Motor neuron (in vitro differentiated cells): ENCODE results near the gene SERPINH1. TPM values are rescaled to one million over a fixed set of nuclear protein-coding genes. Genes with fewer than 3 reads are reported as not detected.

ENCODE experiments used
- ATAC-seq, 8 experiments: fragments of 200-7000 bp; cut with Tn5 transposase; replicated peaks in 6 of 8; 2 replicates each; pipeline ENCODE4 v1.8.0; 2021; ENCODE audit warnings: mild to moderate bottlenecking in 8 of 8, moderate library complexity in 8 of 8
- H3K27ac ChIP-seq, 2 donors: fragments of 250-450 bp; sonication (Bioruptor Pico); 2 replicates each; pipeline ENCODE4 v1.9.0; 2021; ENCODE audit warnings: antibody characterized with exemption in 2 of 2, mild to moderate bottlenecking in 2 of 2, moderate library complexity in 1 of 2
- H3K4me1 ChIP-seq, 2 donors: fragments of 250-450 bp; sonication (Bioruptor Pico); replicated peaks in 1 of 2; 2 replicates each; pipeline ENCODE4 v1.6.1; 2021; ENCODE audit warnings: antibody characterized with exemption in 2 of 2, mild to moderate bottlenecking in 2 of 2, moderate library complexity in 1 of 2
- H3K4me3 ChIP-seq, 5 donors: fragments of 250-450 bp; sonication (Bioruptor Pico); 2 replicates each; pipeline ENCODE4 v1.9.0; 2021; ENCODE audit warnings: antibody characterized with exemption in 5 of 5, mild to moderate bottlenecking in 5 of 5, moderate library complexity in 4 of 5
- WGBS, 10 experiments: fragments of 450-650 bp; shearing (Covaris generic); methylation state at CpG; one replicate each; pipeline ENCODE4 v1.0.0; 2022; 5-methylcytosine and 5-hydroxymethylcytosine counted together
- in situ Hi-C, 9 experiments: fragments of 400-800 bp; cut with MboI; loops; one replicate each; pipeline ENCODE4 v1.15.0; 2021; ENCODE audit warnings: low sequenced_read_pairs in 9 of 9, low pct_unique_long_range_greater_than_20kb in 2 of 9; ENCODE audit not compliant: unreplicated experiment in 9 of 9
- total RNA-seq, 8 experiments: library from RNA; unstranded; fragments of 300-600 nt; gene quantifications; 2 replicates each; pipeline versions ENCODE4 v1.2.3 to v1.2.4, GENCODE V29; 2022

SERPINH1 gene
- total RNA-seq, 8 experiments from 2014 or later = 43.0 to 458 (median 107) TPM

GRCh38 chr11:75562836-75563484 is 907 bp downstream of the SERPINH1 start:
- Histone ChIP-seq H3K4me1 (peaks cover 40 to 46% of the 10 kb centered on the region in 2 donors), H3K4me3 (peak overlapping the region; percentile 30 to 82 (median 53)), H3K27ac (peak overlapping the region; percentile 84 to 93)
- in situ Hi-C loops = no loop called here
- WGBS, 10 experiments = 0 to 6% (median 0%) methylated on average over 2 to 9 of the region's 16 CpGs; no CpG with 5 or more reads in 3 of the 10 experiments
- peak; percentile 7 to 54 (median 38) for ATAC-seq

DNA sequence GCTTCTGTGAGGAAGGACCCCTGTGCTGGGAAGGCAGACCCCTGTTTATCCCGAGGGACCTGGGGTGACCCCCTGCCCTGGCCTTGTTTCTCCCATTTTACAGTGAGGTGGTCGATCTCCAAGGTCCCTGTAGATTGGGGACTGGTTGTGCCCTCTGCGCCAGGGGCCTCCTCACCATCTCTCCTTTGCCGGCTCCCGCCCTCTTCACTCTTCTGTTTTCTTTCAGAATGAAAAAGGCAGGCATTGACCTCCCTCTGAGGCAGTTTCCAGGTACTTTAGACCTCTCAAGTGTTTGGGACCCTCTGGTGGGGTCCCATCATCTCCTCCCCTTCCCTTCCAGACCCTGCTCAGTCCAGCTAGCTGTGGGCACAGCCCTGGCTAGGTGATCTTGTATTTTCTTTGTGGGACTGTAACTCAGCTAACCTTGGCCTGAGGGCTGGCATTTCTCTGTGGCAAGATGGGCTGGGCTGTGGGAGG is 1.5 kb downstream of the SERPINH1 start:
- in situ Hi-C loops = no loop called here
- ATAC-seq = peak in 3 of 8 experiments; percentile 0 to 1 (median 1)
- 0 to 35% (median 22%) methylated on average over 2 to 4 of the region's 5 CpGs; no CpG with 5 or more reads in 5 of the 10 experiments for WGBS, 10 experiments
- peak overlapping the region; percentile 84 to 93 for H3K27ac ChIP-seq
- H3K4me1 ChIP-seq = peaks cover 40 to 46% of the 10 kb centered on the region in 2 donors
- H3K4me3 ChIP-seq = peak overlapping the region; percentile 30 to 82 (median 53)

- in situ Hi-C loops = no loop called here
- peak; percentile 14 to 49 (median 26) for ATAC-seq
- Histone ChIP-seq H3K27ac (peak overlapping the region; percentile 84 to 93), H3K4me3 (peak overlapping the region; percentile 30 to 82 (median 53)), H3K4me1 (peaks cover 38 to 41% of the 10 kb centered on the region in 2 donors)
- 0 to 40% (median 9%) methylated on average over 1 to 6 of the region's 9 CpGs; no CpG with 5 or more reads in 5 of the 10 experiments for WGBS, 10 experiments
Measured at GRCh38 chr11:75563978-75564552, 2.0 kb downstream of the SERPINH1 start.

GRCh38 chr11:75565221-75565814 is 3.3 kb downstream of the SERPINH1 start:
- in situ Hi-C loops = no loop called here
- Histone ChIP-seq H3K4me3 (no peak overlapping the region), H3K4me1 (peaks cover 33% of the 10 kb centered on the region in 2 donors), H3K27ac (no peak overlapping the region)
- WGBS, 10 experiments = 20 to 67% methylated on average over 1 of the region's 5 CpGs; no CpG with 5 or more reads in 8 of the 10 experiments
- ATAC-seq = peak in 6 of 8 experiments; percentile 5 to 16 (median 8)

- no peak overlapping the region for H3K4me3 ChIP-seq
- 0 to 100% (median 51%) methylated on average over 1 to 16 of the region's 43 CpGs; no CpG with 5 or more reads in 3 of the 10 experiments for WGBS, 10 experiments
- peaks cover 33% of the 10 kb centered on the region in 2 donors for H3K4me1 ChIP-seq
- H3K27ac ChIP-seq = no peak overlapping the region
- in situ Hi-C loops = no loop called here
- no peak for ATAC-seq
Measured at GRCh38 chr11:75565916-75566762, 4.1 kb downstream of the SERPINH1 start.

- in situ Hi-C loops = no loop called here
- ATAC-seq = no peak
- Histone ChIP-seq H3K27ac (no peak overlapping the region), H3K4me1 (peaks cover 33% of the 10 kb centered on the region in 2 donors), H3K4me3 (no peak overlapping the region)
- WGBS, 10 experiments = 80 to 99% (median 91%) methylated on average over 4 to 22 of the region's 34 CpGs; no CpG with 5 or more reads in 2 of the 10 experiments
Measured at GRCh38 chr11:75566763-75567279, 4.8 kb downstream of the SERPINH1 start.

DNA sequence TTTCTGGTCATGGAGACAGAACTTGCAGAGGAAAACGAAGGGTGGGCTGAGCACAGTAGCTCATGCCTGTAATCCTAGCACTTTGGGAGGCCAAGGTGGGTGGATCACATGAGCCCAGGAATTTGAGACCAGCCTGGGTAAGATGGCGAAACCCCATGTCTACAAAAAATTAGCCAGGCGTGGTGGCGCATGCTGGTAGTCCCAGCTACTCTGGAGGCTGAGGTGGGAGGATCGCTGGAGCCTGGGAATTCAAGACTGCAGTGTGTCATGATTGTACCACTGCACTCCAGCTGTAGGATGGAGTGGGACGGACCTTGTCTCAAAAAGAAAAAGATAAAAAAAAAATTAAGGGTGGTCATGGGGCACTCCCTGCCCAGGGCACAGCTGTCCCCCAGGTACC is 5.9 kb downstream of the SERPINH1 start:
- in situ Hi-C loops = no loop called here
- no peak overlapping the region for H3K27ac ChIP-seq
- H3K4me3 ChIP-seq = no peak overlapping the region
- WGBS, 10 experiments = 93 to 100% (median 100%) methylated on average over 1 to 3 of the region's 6 CpGs; no CpG with 5 or more reads in 5 of the 10 experiments
- peaks cover 30 to 31% of the 10 kb centered on the region in 2 donors for H3K4me1 ChIP-seq
- no peak for ATAC-seq

DNA sequence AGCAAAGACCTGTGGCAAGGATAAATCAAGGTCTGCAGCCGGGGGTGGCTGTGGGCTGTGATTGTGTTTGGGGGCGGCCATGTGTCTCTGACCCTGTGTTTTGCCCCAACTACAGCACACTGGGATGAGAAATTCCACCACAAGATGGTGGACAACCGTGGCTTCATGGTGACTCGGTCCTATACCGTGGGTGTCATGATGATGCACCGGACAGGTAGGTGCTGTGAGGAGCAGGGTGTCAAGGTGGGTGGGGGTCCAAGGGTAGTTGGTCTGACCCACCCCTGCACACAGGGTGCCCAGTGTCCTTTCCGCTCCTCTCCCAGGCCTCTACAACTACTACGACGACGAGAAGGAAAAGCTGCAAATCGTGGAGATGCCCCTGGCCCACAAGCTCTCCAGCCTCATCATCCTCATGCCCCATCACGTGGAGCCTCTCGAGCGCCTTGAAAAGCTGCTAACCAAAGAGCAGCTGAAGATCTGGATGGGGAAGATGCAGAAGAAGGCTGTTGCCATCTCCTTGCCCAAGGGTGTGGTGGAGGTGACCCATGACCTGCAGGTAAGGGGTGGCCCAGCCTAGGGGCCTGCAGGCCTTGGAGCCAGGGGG is 6.7 kb downstream of the SERPINH1 start:
- ATAC-seq = no peak
- Histone ChIP-seq H3K27ac (no peak overlapping the region), H3K4me1 (peaks cover 23 to 24% of the 10 kb centered on the region in 2 donors), H3K4me3 (no peak overlapping the region)
- in situ Hi-C loops = no loop called here
- WGBS, 10 experiments = 92 to 100% (median 97%) methylated on average over 1 to 10 of the region's 14 CpGs; no CpG with 5 or more reads in 6 of the 10 experiments

GRCh38 chr11:75570559-75571139 is 8.6 kb downstream of the SERPINH1 start:
- no peak overlapping the region for H3K27ac ChIP-seq

DNA sequence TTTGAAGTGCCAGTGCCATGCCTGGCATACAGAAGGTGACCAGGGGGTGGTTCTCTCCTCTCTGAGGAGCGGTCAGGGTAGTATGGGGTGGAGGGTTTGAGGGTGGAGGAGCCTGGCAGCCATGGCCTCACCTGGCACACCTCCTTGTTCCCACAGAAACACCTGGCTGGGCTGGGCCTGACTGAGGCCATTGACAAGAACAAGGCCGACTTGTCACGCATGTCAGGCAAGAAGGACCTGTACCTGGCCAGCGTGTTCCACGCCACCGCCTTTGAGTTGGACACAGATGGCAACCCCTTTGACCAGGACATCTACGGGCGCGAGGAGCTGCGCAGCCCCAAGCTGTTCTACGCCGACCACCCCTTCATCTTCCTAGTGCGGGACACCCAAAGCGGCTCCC is 9.6 kb downstream of the SERPINH1 start:
- no peak overlapping the region for H3K27ac ChIP-seq
- WGBS, 10 experiments = 50 to 100% (median 95%) methylated on average over 2 to 10 of the region's 14 CpGs; no CpG with 5 or more reads in 6 of the 10 experiments
- in situ Hi-C loops = no loop called here
- no peak overlapping the region for H3K4me3 ChIP-seq
- peak in 3 of 8 experiments; percentile 2 to 7 (median 3) for ATAC-seq
- H3K4me1 ChIP-seq = peaks cover 0 to 4% of the 10 kb centered on the region in 2 donors

More at GRCh38 chr11:75570559-75571139, 8.6 kb downstream of the SERPINH1 start:
- in situ Hi-C loops = no loop called here
- no peak overlapping the region for H3K4me3 ChIP-seq
- H3K4me1 ChIP-seq = peaks cover 4 to 5% of the 10 kb centered on the region in 2 donors
- no peak for ATAC-seq
- 57 to 100% (median 89%) methylated on average over 1 to 5 of the region's 9 CpGs; no CpG with 5 or more reads in 4 of the 10 experiments for WGBS, 10 experiments

DNA sequence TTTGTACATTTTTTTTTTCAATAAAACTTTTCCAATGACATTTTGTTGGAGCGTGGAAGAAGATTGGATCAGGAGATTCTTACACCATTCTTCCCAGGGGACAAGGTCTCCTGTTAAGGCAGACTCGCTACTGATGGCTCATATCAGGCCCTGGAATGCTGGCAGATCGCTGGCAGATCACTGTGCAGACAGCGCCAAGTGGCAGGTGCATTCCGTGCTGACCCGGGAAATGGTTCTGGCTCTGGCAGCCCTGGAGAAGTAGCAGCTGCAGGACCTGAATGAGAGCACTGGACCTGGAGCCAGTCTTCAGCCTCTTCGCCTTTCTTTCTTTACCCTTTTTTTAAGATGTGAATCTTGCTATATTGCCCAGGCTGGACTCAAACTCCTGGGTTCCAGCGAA is 10.7 kb downstream of the SERPINH1 start:
- H3K4me1 ChIP-seq = peaks cover 5 to 15% of the 10 kb centered on the region in 2 donors
- H3K4me3 ChIP-seq = no peak overlapping the region
- H3K27ac ChIP-seq = no peak overlapping the region
- in situ Hi-C loops = no loop called here
- 60 to 100% (median 84%) methylated on average over 1 to 6 of the region's 8 CpGs; no CpG with 5 or more reads in 2 of the 10 experiments for WGBS, 10 experiments
- no peak for ATAC-seq
